Activated B cell treated with CpG ODN at 0.5 μM for 24 hours (primary cell): ENCODE measurements around the gene ROR2. TPM values are rescaled to one million over a fixed set of nuclear protein-coding genes. Genes with fewer than 3 reads are reported as not detected.

Experiments used
- ATAC-seq: fragments of 200-7000 bp; cut with Tn5 transposase; one replicate; pipeline ENCODE4 v1.10.0; 2021; ENCODE audit warnings: low read depth, mild to moderate bottlenecking, moderate library complexity
- CTCF ChIA-PET: fragments of 350-600 bp; sonication (Branson Sonifier 250); formaldehyde crosslinking; loops from one replicate; lab custom pipeline; 2021; ENCODE audit warnings: antibody characterized with exemption; lab: Charles Lee
- POLR2A ChIA-PET: fragments of 350-600 bp; sonication (Branson Sonifier 250); formaldehyde crosslinking; loops from one replicate; lab custom pipeline; 2021; ENCODE audit warnings: antibody characterized with exemption; lab: Charles Lee
- DNase-seq: peaks from one replicate; pipeline ENCODE4 v3.0.0; 2022
- H3K27ac Mint-ChIP-seq: one replicate; pipeline ENCODE4 v1.8.0; 2020; ENCODE audit warnings: mixed read lengths
- H3K27me3 Mint-ChIP-seq: one replicate; pipeline ENCODE4 v1.8.0; 2021; ENCODE audit warnings: mixed read lengths
- H3K36me3 Mint-ChIP-seq: one replicate; pipeline ENCODE4 v1.8.0; 2021; ENCODE audit warnings: low read depth, mixed read lengths
- H3K4me1 Mint-ChIP-seq: one replicate; pipeline ENCODE4 v1.8.0; 2021; ENCODE audit warnings: mixed read lengths
- H3K4me3 Mint-ChIP-seq: one replicate; pipeline ENCODE4 v1.8.0; 2020; ENCODE audit warnings: mild to moderate bottlenecking, mixed read lengths
- H3K9me3 Mint-ChIP-seq: one replicate; pipeline ENCODE4 v1.8.0; 2020; ENCODE audit warnings: mixed read lengths
- CTCF ChIP-seq: fragments of 200-600 bp; IDR thresholded peaks from one replicate; pipeline ENCODE4 v1.8.0; 2022; ENCODE audit warnings: antibody characterized with exemption, mild to moderate bottlenecking
- intact Hi-C: fragments of 100-400 bp; cut with micrococcal nuclease; formaldehyde crosslinking; loops from one replicate; pipeline ENCODE4 v1.15.1; 2024
- total RNA-seq: library from RNA; stranded (reverse); gene quantifications from 2 replicates; pipeline ENCODE4 v1.2.3, GENCODE V29; 2022

ROR2 gene
- total RNA-seq, 1 donor from 2014 or later, result not detected

- no peaks in the 10 kb centered on the region for H3K36me3 Mint-ChIP-seq
- no peaks in the 10 kb centered on the region for H3K9me3 Mint-ChIP-seq
- DNase-seq (no peak), ATAC-seq (no peak)
- peaks cover 5% of the 10 kb centered on the region for H3K4me1 Mint-ChIP-seq
- no peak overlapping the region for H3K4me3 Mint-ChIP-seq
- H3K27ac Mint-ChIP-seq, result no peak overlapping the region
- intact Hi-C loops, result loop anchor here (5.0 kb wide), 1 partner anchor 47 kb away; no protein-coding TSS in a partner anchor
- ChIA-PET POLR2A (interaction anchor here (0.7 kb wide), 1 partner anchor 36 kb away, joined by 5 read pairs; no protein-coding TSS in a partner anchor), CTCF (no interaction called here)
- TF ChIP-seq CTCF, result no peak
- peaks cover 33% of the 10 kb centered on the region for H3K27me3 Mint-ChIP-seq
These were observed 269.9 kb downstream of the ROR2 start for GRCh38 chr9:91680106-91680505.

- peaks cover 36% of the 10 kb centered on the region for H3K27me3 Mint-ChIP-seq
- H3K4me3 Mint-ChIP-seq, result no peak overlapping the region
- ChIA-PET POLR2A (no interaction called here), CTCF (no interaction called here)
- intact Hi-C loops, result no loop called here
- DNase-seq (no peak), ATAC-seq (no peak)
- peaks cover 5% of the 10 kb centered on the region for H3K4me1 Mint-ChIP-seq
- TF ChIP-seq CTCF, result no peak
- H3K27ac Mint-ChIP-seq, result no peak overlapping the region
- no peaks in the 10 kb centered on the region for H3K36me3 Mint-ChIP-seq
- no peaks in the 10 kb centered on the region for H3K9me3 Mint-ChIP-seq
These were observed 271.0 kb downstream of the ROR2 start for GRCh38 chr9:91678807-91679580.

GRCh38 chr9:91677822-91678436 lies 272.1 kb downstream of the ROR2 start:
- Mint-ChIP-seq H3K4me3 (no peak overlapping the region), H3K27me3 (peaks cover 41% of the 10 kb centered on the region), H3K9me3 (no peaks in the 10 kb centered on the region), H3K27ac (no peak overlapping the region), H3K4me1 (peaks cover 5% of the 10 kb centered on the region), H3K36me3 (no peaks in the 10 kb centered on the region)
- POLR2A ChIA-PET, result no interaction called here
- no peak for DNase-seq
- no peak for TF ChIP-seq CTCF
- no peak for ATAC-seq
- intact Hi-C loops, result no loop called here
- CTCF ChIA-PET, result no interaction called here

- Mint-ChIP-seq H3K4me3 (no peak overlapping the region), H3K27me3 (peaks cover 39% of the 10 kb centered on the region), H3K27ac (no peak overlapping the region), H3K9me3 (no peaks in the 10 kb centered on the region), H3K36me3 (no peaks in the 10 kb centered on the region), H3K4me1 (peaks cover 5% of the 10 kb centered on the region)
- CTCF ChIA-PET, result no interaction called here
- intact Hi-C loops, result no loop called here
- TF ChIP-seq CTCF, result no peak
- ATAC-seq, result no peak
- POLR2A ChIA-PET, result no interaction called here
- DNase-seq, result no peak
These were observed 272.7 kb downstream of the ROR2 start for GRCh38 chr9:91677331-91677730.

GRCh38 chr9:91676046-91676445 lies 274.0 kb downstream of the ROR2 start:
- no peaks in the 10 kb centered on the region for H3K36me3 Mint-ChIP-seq
- DNase-seq (no peak), ATAC-seq (no peak)
- intact Hi-C loops, result no loop called here
- peaks cover 36% of the 10 kb centered on the region for H3K27me3 Mint-ChIP-seq
- H3K27ac Mint-ChIP-seq, result no peak overlapping the region
- ChIA-PET POLR2A (no interaction called here), CTCF (no interaction called here)
- H3K4me3 Mint-ChIP-seq, result no peak overlapping the region
- no peaks in the 10 kb centered on the region for H3K4me1 Mint-ChIP-seq
- H3K9me3 Mint-ChIP-seq, result peaks cover 4% of the 10 kb centered on the region
- no peak for TF ChIP-seq CTCF
